Measurements from ENCODE around the gene RNF144A.

DNA sequence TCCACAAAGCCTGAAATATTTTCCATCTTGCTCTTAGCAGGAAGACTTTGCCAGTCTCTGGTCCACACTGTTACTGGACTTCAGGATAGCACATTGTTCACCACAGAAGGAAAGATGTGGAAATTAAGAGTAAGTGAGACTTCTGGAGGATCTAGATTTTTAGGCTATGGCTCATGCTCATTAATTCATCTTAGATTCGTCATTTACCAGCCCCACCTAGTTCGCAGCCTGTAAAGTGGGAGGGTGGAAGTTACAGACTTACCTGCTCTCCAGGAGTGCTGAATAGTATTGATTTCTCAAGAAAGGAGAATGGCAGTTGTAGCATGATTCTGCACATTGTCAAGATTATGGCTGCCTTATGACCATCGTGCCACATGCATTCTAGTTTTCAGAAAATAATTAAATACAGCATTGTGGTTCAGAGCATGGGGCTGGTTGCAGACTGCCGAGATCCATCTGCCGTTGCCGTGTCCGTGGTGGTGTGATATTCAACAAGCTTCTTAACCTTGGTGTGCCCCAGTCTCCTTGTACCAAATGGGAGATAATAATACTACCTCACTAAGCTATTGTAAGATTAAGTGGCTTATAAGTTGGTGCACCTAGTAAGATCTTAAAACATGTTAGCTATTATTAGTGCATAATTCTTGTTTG is 56.8 kb downstream of the RNF144A start:
- TF ChIP-seq ZNF274 (IDR thresholded peaks at IDR 0.05; ENCODE audit: low read depth, low read length) (no peak), SUZ12 (IDR thresholded peaks at IDR 0.05; ENCODE audit: extremely low read depth, insufficient read depth, insufficient read length) (no peak), YY1 (IDR thresholded peaks at IDR 0.05; ENCODE audit: insufficient read depth, insufficient read length) (no peak)

All from NT2/D1 (cell line).